ENCODE data around the gene HAGHL. TPM values are rescaled to one million over a fixed set of nuclear protein-coding genes. Genes with fewer than 3 reads are reported as not detected.
"Not testable (repeated sequence)": the region's sequence is repeated elsewhere in the genome, so short reads cannot be mapped to it uniquely, and the experiment has no call there.

Gene HAGHL
- total and polyA plus RNA-seq, 4 donors = 0.25 to 1.1 (median 0.49) TPM

DNA sequence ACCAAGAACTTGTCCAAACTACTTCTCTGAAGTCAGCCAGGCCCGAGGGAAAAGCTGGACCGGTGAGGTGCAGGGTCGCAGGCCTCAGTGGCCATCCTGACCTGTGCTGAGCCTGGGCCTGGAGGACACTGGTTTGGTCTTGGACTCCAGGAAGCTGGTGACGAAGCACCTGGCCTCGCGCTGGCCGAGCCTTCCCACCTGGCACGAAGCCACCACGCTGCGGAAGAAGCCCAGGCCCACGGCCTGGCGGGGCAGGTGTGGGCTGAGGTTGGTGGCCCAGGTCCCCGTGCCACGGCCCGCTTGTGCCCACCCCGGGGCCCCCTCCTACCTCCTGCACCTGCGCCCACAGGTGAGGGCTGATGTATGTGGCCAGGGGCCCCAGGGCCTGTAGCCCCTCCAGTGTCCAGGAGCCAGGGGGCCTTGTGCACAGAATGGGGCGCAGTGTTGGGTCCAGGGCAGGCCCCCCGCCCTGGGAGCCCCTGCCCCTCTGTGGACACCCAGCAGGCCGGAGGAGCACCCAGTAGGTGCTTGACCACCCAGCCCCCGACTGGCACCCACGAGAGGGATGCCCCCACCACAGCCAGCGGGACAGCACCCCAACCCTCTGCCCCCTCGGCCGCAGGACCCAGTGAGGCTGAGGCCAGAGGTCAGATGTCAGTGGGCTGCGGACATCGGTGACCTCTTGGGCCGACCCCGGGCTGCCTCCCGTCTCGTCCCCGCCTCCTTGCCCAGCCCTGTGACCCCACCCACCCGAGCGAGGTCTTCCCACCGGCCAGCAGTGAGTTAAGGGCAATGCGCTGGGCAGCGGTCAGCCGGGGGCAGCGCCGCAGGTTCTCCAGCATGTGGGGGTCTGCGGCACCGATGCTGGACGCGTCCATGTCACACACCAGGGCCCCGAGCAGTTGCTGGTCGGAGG, 47.4 kb downstream of the HAGHL start (continued):
- TF ChIP-seq, protein P1, sequence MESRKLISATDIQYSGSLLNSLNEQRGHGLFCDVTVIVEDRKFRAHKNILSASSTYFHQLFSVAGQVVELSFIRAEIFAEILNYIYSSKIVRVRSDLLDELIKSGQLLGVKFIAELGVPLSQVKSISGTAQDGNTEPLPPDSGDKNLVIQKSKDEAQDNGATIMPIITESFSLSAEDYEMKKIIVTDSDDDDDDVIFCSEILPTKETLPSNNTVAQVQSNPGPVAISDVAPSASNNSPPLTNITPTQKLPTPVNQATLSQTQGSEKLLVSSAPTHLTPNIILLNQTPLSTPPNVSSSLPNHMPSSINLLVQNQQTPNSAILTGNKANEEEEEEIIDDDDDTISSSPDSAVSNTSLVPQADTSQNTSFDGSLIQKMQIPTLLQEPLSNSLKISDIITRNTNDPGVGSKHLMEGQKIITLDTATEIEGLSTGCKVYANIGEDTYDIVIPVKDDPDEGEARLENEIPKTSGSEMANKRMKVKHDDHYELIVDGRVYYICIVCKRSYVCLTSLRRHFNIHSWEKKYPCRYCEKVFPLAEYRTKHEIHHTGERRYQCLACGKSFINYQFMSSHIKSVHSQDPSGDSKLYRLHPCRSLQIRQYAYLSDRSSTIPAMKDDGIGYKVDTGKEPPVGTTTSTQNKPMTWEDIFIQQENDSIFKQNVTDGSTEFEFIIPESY (IDR thresholded peaks at IDR 0.05) = no peak
- TF ChIP-seq RAD21 (IDR thresholded peaks at IDR 0.05) = no peak
- TF ChIP-seq JUND (IDR thresholded peaks at IDR 0.05) = no peak
- no peak for TF ChIP-seq MAX (IDR thresholded peaks at IDR 0.05)
- TF ChIP-seq FOXA1 (IDR thresholded peaks at IDR 0.05) = no peak

GRCh38 chr16:775236-775796, 48.4 kb downstream of the HAGHL start:
- Histone ChIP-seq H3K36me3 (ENCODE audit: control insufficient read depth in 4 of 4, insufficient read depth in 3 of 4, low read depth in 1 of 4, low read length in 3 of 4) (no peaks in the 10 kb centered on the region), H3K27ac (ENCODE audit: low read depth in 1 of 2, low read length in 2 of 2) (no peak overlapping the region), H3K27me3 (ENCODE audit: control insufficient read depth in 4 of 4, insufficient read depth in 4 of 4, low read length in 3 of 4) (no peaks in the 10 kb centered on the region), H3K9ac (ENCODE audit: low read depth in 1 of 2, low read length in 2 of 2) (no peak overlapping the region), H3K4me1 (ENCODE audit: control insufficient read depth in 4 of 4, insufficient read depth in 4 of 4, low read length in 3 of 4) (no peaks in the 10 kb centered on the region), H3K4me3 (ENCODE audit: low read depth in 1 of 3, low read length in 3 of 3) (no peak overlapping the region), H3K9me3 (ENCODE audit: control insufficient read depth in 4 of 4, low read length in 3 of 4) (no peaks in the 10 kb centered on the region)
- 79% methylated on average over 36 of the region's 36 CpGs for WGBS
- TF ChIP-seq, protein P2, sequence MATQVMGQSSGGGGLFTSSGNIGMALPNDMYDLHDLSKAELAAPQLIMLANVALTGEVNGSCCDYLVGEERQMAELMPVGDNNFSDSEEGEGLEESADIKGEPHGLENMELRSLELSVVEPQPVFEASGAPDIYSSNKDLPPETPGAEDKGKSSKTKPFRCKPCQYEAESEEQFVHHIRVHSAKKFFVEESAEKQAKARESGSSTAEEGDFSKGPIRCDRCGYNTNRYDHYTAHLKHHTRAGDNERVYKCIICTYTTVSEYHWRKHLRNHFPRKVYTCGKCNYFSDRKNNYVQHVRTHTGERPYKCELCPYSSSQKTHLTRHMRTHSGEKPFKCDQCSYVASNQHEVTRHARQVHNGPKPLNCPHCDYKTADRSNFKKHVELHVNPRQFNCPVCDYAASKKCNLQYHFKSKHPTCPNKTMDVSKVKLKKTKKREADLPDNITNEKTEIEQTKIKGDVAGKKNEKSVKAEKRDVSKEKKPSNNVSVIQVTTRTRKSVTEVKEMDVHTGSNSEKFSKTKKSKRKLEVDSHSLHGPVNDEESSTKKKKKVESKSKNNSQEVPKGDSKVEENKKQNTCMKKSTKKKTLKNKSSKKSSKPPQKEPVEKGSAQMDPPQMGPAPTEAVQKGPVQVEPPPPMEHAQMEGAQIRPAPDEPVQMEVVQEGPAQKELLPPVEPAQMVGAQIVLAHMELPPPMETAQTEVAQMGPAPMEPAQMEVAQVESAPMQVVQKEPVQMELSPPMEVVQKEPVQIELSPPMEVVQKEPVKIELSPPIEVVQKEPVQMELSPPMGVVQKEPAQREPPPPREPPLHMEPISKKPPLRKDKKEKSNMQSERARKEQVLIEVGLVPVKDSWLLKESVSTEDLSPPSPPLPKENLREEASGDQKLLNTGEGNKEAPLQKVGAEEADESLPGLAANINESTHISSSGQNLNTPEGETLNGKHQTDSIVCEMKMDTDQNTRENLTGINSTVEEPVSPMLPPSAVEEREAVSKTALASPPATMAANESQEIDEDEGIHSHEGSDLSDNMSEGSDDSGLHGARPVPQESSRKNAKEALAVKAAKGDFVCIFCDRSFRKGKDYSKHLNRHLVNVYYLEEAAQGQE (IDR thresholded peaks at IDR 0.05) = no peak
- no peak for TF ChIP-seq HNF4G (IDR thresholded peaks at IDR 0.05)
- TF ChIP-seq EGR1 (IDR thresholded peaks at IDR 0.05; ENCODE audit: low read depth in 2 of 2) = no peak
- TF ChIP-seq YY1 (IDR thresholded peaks at IDR 0.05) = no peak
- DNase-seq (ENCODE audit: low spot score) = no peak

- H3K4me1 ChIP-seq (ENCODE audit: control insufficient read depth in 4 of 4, insufficient read depth in 4 of 4, low read length in 3 of 4); H3K4me3 ChIP-seq (ENCODE audit: low read depth in 1 of 3, low read length in 3 of 3); DNase-seq (ENCODE audit: low spot score); H3K36me3 ChIP-seq (ENCODE audit: control insufficient read depth in 4 of 4, insufficient read depth in 3 of 4, low read depth in 1 of 4, low read length in 3 of 4); H3K9me3 ChIP-seq (ENCODE audit: control insufficient read depth in 4 of 4, low read length in 3 of 4); H3K27ac ChIP-seq (ENCODE audit: low read depth in 1 of 2, low read length in 2 of 2); H3K9ac ChIP-seq (ENCODE audit: low read depth in 1 of 2, low read length in 2 of 2); H3K27me3 ChIP-seq (ENCODE audit: control insufficient read depth in 4 of 4, insufficient read depth in 4 of 4, low read length in 3 of 4): not testable (repeated sequence)
- 86% methylated on average over 10 of the region's 10 CpGs for WGBS
These were observed 49.4 kb downstream of the HAGHL start for GRCh38 chr16:776298-776697.

Data from liver (tissue), 9 donors.